Activated gamma-delta T cell treated with anti-CD3 and anti-CD28 coated beads, Interleukin-2, amount 50 U/mL, for 16 hours (primary cell): Measurements from ENCODE around the gene XYLT1.

Source experiments
- DNase-seq: peaks from one replicate; pipeline ENCODE4 v3.0.0-alpha.2; 2020; ENCODE audit warnings: low read depth

The XYLT1 gene

GRCh38 chr16:17144431-17144830 lies 326.3 kb downstream of the XYLT1 start:
- DNase-seq, result no peak

DNA sequence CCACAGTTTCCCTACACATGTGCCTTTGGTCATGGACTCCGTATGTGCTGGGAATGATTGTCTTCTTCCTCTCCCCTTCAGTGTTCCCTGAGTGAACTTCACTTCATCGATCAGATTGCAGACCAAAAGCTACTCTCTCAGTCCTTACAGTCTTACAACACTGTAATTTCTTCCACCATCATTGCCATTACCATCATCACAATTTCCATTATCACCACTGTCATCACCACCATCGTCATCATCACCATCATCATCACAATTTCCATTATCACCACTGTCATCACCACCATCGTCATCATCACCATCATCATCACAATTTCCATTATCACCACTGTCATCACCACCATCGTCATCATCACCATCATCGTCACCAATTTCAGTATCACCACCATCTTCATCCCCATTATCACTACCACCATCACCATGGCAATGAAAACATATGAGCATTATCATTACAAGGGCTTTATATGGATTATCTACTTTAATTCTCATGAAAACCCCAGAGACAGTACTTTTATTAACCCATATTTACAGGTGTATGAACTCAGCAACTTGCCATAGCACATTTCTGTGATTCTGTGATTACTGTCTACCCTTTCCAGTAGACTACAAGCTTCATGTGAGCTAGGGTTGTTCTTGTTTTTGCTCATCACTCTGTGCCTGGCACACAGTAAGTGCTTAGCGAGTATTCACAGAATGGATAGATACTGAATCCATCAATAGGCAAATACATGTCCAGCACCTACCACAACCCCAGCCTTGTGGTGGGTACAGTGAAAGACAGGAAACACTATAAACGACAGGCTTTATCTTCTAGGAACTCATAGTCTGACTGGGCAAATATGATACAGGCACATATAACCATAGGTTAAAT lies 327.0 kb downstream of the XYLT1 start:
- no peak for DNase-seq

- DNase-seq, result no peak
Measured at GRCh38 chr16:17138801-17139200, 332.0 kb downstream of the XYLT1 start.

DNA sequence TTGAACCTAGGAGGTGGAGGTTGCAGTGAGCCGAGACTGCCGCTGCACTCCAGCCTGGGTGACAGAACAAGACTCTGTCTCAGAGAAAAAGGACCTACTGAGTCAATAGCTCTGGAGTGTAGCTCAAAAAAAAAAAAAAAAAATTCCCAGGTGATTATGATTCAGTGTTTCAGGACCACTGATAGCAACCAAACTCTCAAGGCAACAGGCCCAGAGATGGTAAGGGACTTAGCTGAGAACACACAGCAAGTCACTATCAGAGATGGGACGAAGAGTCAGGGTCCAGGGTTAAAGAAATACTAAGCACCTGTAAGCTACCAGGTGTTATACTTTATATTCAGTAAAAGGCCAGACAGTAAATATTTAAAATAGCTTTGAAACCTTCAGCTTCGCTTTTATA lies 335.3 kb downstream of the XYLT1 start:
- DNase-seq, result no peak

- DNase-seq, result no peak
Measured at GRCh38 chr16:17134586-17134985, 336.2 kb downstream of the XYLT1 start.

DNA sequence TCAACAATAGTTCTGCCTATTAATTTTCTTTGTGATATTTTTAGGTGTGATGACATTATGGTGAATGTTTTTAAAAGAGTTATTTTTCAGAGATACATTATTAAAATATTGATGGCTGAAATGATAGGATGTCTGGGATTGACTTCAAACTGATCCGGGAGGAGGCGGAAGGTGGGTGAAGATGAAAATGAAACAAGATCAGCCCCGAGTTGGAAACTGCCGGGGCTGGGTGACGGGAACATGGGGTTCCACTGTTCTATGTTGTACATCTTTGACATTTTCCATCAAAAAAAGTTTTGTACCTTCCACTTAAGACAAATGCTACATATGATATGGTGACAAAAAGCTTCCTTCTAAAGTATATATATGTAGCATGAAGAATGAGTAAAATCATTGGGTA lies 336.9 kb downstream of the XYLT1 start:
- DNase-seq, result no peak

DNA sequence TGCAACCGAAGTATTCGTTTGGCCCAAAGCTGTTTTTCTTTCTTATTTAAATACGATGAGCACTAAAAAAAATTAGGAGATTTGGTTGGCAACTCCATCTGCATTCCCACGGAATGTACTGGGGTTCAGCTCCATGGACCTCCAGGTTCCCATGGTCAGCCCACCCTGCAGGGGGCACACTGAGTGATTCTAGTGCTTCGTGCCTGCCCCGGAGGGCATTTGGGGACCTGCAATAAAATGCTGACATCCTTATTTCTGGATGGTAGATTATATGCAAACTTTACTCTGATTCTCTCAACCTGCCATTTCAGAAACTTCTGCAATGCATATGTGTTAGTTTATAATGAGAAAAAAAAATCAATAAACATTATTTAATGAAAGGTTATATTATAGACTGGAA lies 339.4 kb downstream of the XYLT1 start:
- no peak for DNase-seq

- DNase-seq, result no peak
Measured at GRCh38 chr16:17130733-17131132, 340.0 kb downstream of the XYLT1 start.

DNA sequence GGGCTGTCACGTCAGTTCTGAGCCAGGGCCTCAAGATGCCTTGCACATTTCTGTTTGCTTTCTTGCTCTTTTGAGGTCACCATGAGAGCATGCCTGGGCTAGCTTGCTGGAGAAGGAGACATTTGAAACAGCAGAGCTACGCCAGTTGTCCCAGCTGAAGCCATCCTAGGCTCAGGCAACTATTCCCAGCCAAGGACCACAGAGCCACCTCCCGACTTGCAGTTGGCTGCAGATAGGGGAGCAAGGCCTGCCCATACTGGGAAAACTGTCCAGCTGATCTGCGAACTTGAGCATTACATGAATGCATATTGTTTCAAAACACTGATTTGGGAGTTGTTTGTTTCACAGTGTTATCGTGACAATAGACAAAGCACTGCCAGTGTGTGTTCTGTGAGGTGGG lies 340.8 kb downstream of the XYLT1 start:
- no peak for DNase-seq

GRCh38 chr16:17128791-17129190 lies 342.0 kb downstream of the XYLT1 start:
- DNase-seq, result no peak

- DNase-seq, result no peak
Measured at GRCh38 chr16:17126156-17126555, 344.6 kb downstream of the XYLT1 start.

DNA sequence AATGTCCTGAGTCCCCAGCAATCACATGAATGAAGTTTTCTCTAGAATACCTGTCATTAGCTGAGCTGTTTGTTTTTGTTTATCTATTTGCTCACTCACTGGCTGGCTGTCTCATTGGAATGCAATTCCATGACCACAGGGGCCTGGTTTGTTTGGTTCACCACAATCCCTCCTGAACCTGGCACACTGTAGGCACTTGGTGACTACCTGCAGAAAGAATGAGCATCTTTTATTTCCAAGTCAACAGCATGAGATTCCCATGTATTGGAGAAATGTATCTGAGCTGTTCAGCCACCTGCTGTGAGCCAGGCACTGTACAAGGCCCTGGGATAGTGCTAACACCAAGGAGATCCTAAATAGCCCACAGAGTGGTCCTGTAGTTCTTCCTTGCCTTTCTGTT lies 345.1 kb downstream of the XYLT1 start:
- DNase-seq, result no peak

GRCh38 chr16:17117906-17118577 lies 352.7 kb downstream of the XYLT1 start:
- no peak for DNase-seq

DNA sequence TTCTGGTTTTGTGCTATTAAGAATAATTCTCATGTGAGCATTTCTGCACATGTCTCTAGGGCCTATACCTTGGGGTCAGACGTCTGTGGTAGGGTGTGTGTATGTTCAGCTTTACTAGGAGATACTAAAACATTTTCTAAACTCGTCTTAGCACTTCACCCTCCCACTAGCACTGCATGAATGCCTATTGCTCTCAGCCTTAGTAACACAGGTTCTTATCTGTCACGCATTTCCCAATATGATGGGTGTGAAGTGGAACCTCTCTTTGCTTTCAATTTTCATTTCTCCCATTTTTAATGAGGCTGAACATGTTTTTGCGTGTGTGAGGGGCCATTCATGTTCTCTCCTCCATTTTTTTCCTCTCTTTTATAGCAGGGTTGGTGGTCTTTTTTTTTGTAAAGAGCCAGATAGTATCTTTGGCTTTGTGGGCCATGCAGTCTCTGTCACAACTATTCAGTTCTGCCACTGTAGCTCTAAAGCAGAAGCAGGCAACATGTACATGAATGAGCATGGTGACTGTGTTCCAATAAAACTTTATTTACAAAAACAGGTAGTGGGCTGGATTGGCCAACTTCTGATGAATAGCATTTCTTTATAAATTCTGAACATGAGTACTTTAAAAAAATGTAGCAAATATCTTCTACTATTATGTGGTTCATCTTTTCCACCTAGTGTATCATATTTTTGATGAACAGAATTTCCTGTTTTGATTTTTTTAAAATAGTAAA lies 354.0 kb downstream of the XYLT1 start:
- no peak for DNase-seq

GRCh38 chr16:17109413-17109812 lies 361.3 kb downstream of the XYLT1 start:
- no peak for DNase-seq

- DNase-seq, result no peak
Measured at GRCh38 chr16:17108596-17108995, 362.2 kb downstream of the XYLT1 start.

GRCh38 chr16:17107450-17107849 lies 363.3 kb downstream of the XYLT1 start:
- no peak for DNase-seq

- no peak for DNase-seq
Measured at GRCh38 chr16:17106243-17106791, 364.4 kb downstream of the XYLT1 start.

DNA sequence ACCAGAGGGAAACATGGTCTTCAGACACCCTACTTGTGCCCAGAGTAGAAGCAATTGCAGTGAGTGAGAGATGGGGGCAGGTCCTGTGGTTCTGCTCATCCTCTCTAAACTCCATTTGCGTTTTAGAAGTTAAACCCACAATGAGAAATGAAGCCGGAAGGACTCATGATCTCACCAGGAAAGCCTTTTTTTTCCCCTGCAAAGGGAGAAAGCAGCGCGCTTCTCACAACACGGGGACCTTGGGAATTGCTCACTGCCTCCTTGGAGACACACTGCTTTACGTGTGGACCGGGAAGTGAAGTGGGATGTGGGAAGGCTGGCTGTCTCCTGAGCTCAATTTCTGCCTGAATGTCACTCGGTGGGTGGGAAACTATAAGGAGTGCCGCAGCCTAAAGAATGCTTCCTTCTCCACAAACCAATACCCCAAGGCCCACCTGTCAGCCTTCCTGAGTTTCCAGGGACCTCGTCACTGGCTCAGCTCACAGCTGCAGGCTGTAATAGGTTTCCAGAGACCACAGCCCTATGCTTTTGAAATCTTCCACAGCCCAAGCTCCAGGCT lies 365.4 kb downstream of the XYLT1 start:
- DNase-seq, result no peak

DNA sequence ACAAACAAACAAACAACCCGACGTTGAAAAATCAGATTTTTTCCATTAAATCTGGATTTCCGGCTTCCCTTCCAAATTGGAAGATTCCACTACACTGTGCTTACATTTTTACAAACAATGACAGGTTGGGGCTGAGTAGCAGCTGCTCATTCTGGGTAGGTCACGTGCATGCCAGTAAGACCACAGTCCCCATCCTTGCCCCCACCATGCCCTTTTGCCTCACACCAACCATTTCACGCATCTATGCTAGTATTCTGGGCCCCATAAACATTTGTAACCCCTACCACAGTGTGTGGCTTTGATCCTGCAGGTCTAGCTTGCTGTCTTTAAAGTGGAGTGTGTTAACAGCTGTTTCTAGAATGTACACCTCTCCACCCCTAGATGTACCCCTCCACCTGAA lies 366.1 kb downstream of the XYLT1 start:
- DNase-seq, result no peak

DNA sequence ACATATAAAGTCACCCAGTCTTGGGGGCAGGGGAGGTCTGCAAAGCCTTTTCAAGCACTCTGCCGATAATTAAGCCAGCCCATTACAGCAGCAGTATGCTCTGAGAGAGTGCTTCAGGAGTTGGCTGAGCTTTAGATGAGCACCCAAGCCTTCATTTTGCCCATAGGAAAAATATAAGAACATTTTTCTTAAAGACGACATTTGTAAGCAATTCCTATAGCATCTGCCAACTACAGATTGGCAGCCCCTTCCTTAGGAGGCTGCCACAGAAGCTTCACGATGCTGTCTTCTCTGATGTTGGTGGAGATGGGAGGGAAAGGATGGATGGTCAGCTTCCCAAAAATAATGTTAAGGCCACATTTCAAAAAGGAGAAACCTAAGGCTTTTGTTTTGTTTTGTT lies 367.5 kb downstream of the XYLT1 start:
- no peak for DNase-seq

GRCh38 chr16:17101646-17102045 lies 369.1 kb downstream of the XYLT1 start:
- DNase-seq, result no peak
